ENCODE data around the gene CERT1. TPM values are rescaled to one million over a fixed set of nuclear protein-coding genes. Genes with fewer than 3 reads are reported as not detected.
"Not testable (repeated sequence)": the region's sequence is repeated elsewhere in the genome, so short reads cannot be mapped to it uniquely, and the experiment has no call there.

Gene CERT1
- total RNA-seq, 1 donor from 2014 or later, result 44.6 TPM

- ATAC-seq (peak; percentile 60), DNase-seq (ENCODE audit: low spot score) (no peak)
- intact Hi-C loops (cut with DNase I), result no loop called here
Measured at GRCh38 chr5:75335952-75336614, 175.3 kb downstream of the CERT1 start.

GRCh38 chr5:75335486-75335885 is 175.9 kb downstream of the CERT1 start:
- DNase-seq (ENCODE audit: low spot score), result no peak
- intact Hi-C loops (cut with DNase I), result no loop called here
- no peak for ATAC-seq

- DNase-seq (ENCODE audit: low spot score); ATAC-seq: not testable (repeated sequence)
- intact Hi-C loops (cut with DNase I), result loop anchor here (5.0 kb wide), 1 partner anchor 173 kb away; no protein-coding TSS in a partner anchor
Measured at GRCh38 chr5:75334413-75334812, 177.0 kb downstream of the CERT1 start.

GRCh38 chr5:75333759-75334158 is 177.7 kb downstream of the CERT1 start:
- DNase-seq (ENCODE audit: low spot score); ATAC-seq: not testable (repeated sequence)

GRCh38 chr5:75331095-75332090 is 180.0 kb downstream of the CERT1 start:
- no peak for DNase-seq (ENCODE audit: low spot score)
- intact Hi-C loops (cut with DNase I), result loop anchor here (5.0 kb wide), 1 partner anchor 176 kb away; no protein-coding TSS in a partner anchor
- ATAC-seq, result peak; percentile 72

More at GRCh38 chr5:75333759-75334158, 177.7 kb downstream of the CERT1 start:
- intact Hi-C loops (cut with DNase I), result loop anchor here (5.0 kb wide), 1 partner anchor 174 kb away; no protein-coding TSS in a partner anchor

- DNase-seq (ENCODE audit: low spot score), result no peak
- intact Hi-C loops (cut with DNase I), result loop anchor here (5.0 kb wide), 1 partner anchor 177 kb away; no protein-coding TSS in a partner anchor
- ATAC-seq, result no peak
Measured at GRCh38 chr5:75330404-75330803, 181.0 kb downstream of the CERT1 start.

Other genes with a start within 250 kb of the CERT1 start
- 73.0 TPM for gene HMGCR, start 174.4 kb downstream of the CERT1 start, total RNA-seq
- 63.8 TPM for gene POLK, start 262 bp upstream of the CERT1 start, total RNA-seq
- 3.6 TPM for gene ANKDD1B, start 99.8 kb upstream of the CERT1 start, total RNA-seq
- 11.7 TPM for gene POC5, start 205.8 kb upstream of the CERT1 start, total RNA-seq